Measurements from ENCODE around the gene GNGT2.

GNGT2 gene

GRCh38 chr17:49157784-49158183, 52.6 kb downstream of the GNGT2 start:
- no peak overlapping the region for H3K27ac ChIP-seq
- no peaks in the 10 kb centered on the region for H3K27me3 ChIP-seq (ENCODE audit: insufficient read depth, low read depth)
- H3K9ac ChIP-seq: no peak overlapping the region
- H3K4me1 ChIP-seq (ENCODE audit: low read depth, poor library complexity, severe bottlenecking): no peaks in the 10 kb centered on the region
- H3K4me2 ChIP-seq: no peak overlapping the region
- H3K36me3 ChIP-seq (ENCODE audit: insufficient read depth): no peaks in the 10 kb centered on the region
- H4K20me1 ChIP-seq (ENCODE audit: insufficient read depth): no peaks in the 10 kb centered on the region
- no peaks in the 10 kb centered on the region for H3K79me2 ChIP-seq (ENCODE audit: insufficient read depth, low read depth)
- no peak overlapping the region for H3K4me3 ChIP-seq (IDR thresholded peaks at IDR 0.05; ENCODE audit: insufficient read depth, low read depth, low read length)
- TF ChIP-seq CTCF (conservative IDR thresholded peaks at IDR 0.05; ENCODE audit: low read depth, low read length): no peak
- H2AFZ ChIP-seq (ENCODE audit: low read depth): no peak overlapping the region

GRCh38 chr17:49156256-49156655, 54.1 kb downstream of the GNGT2 start:
- no peak overlapping the region for H3K27ac ChIP-seq
- no peaks in the 10 kb centered on the region for H3K27me3 ChIP-seq (ENCODE audit: insufficient read depth, low read depth)
- no peak overlapping the region for H3K4me3 ChIP-seq (IDR thresholded peaks at IDR 0.05; ENCODE audit: insufficient read depth, low read depth, low read length)
- TF ChIP-seq CTCF (conservative IDR thresholded peaks at IDR 0.05; ENCODE audit: low read depth, low read length): no peak
- no peak overlapping the region for H3K9ac ChIP-seq
- H4K20me1 ChIP-seq (ENCODE audit: insufficient read depth): no peaks in the 10 kb centered on the region
- H3K79me2 ChIP-seq (ENCODE audit: insufficient read depth, low read depth): no peaks in the 10 kb centered on the region
- H3K4me1 ChIP-seq (ENCODE audit: low read depth, poor library complexity, severe bottlenecking): no peaks in the 10 kb centered on the region
- H3K36me3 ChIP-seq (ENCODE audit: insufficient read depth): no peaks in the 10 kb centered on the region
- H3K4me2 ChIP-seq: no peak overlapping the region
- no peak overlapping the region for H2AFZ ChIP-seq (ENCODE audit: low read depth)
